Measurements from ENCODE around the gene COX10. TPM values are rescaled to one million over a fixed set of nuclear protein-coding genes. Genes with fewer than 3 reads are reported as not detected.

Gene COX10
- polyA plus RNA-seq, 1 donor (not counting 4 experiments of a cell fraction or from before 2014, with no cell fraction given): 14.3 TPM

DNA sequence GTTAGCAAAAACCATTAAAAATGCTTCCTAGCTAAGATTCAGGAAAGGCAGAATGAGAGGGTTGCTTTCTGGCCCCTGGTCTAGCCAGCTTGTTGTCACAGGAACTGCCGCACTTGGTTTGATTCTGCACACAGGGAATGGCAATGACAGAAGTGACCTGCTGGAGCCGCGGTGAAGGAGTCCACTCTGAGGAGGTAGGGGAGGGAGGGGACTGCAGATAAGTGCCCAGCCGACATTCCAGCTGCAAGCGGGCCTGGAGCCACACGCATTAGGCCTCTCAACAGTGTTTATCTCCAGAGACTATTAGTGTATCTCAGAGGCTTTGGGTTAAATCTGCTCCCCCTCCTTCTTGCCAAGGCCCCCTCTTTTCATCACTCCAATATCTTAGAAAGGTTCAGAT lies 128.7 kb downstream of the COX10 start:
- Histone ChIP-seq H3K4me1 (ENCODE audit: control insufficient read depth, extremely low read depth, insufficient read depth, low read length) (no peaks in the 10 kb centered on the region), H3K4me3 (ENCODE audit: control insufficient read depth in 2 of 3, extremely low read depth in 1 of 3, insufficient read depth in 2 of 3, low read depth in 1 of 3, low read length in 3 of 3) (no peak overlapping the region), H3K9me3 (ENCODE audit: control insufficient read depth, low read depth, low read length) (no peaks in the 10 kb centered on the region), H3K27me3 (ENCODE audit: control insufficient read depth, extremely low read depth, insufficient read depth, low read length) (no peaks in the 10 kb centered on the region), H3K79me2 (ENCODE audit: control insufficient read depth, insufficient read depth, low read length) (no peaks in the 10 kb centered on the region), H3K9ac (ENCODE audit: control insufficient read depth, extremely low read depth, insufficient read depth, low read length) (no peak overlapping the region), H3K9me1 (ENCODE audit: control insufficient read depth, extremely low read depth, insufficient read depth, low read length) (no peaks in the 10 kb centered on the region), H3K4me2 (ENCODE audit: control insufficient read depth, extremely low read depth, insufficient read depth, low read depth, low read length) (no peak overlapping the region), H3K36me3 (ENCODE audit: control insufficient read depth in 2 of 2, extremely low read depth in 1 of 2, insufficient read depth in 2 of 2, low read length in 2 of 2) (peaks cover 0 to 2% of the 10 kb centered on the region in 2 experiments), H4K20me1 (ENCODE audit: control insufficient read depth, extremely low read depth, insufficient read depth, low read length) (no peaks in the 10 kb centered on the region), H3K27ac (ENCODE audit: control insufficient read depth, insufficient read depth, low read length) (no peak overlapping the region), H2AFZ (ENCODE audit: control insufficient read depth, low read length) (no peak overlapping the region)
- no peak for DNase-seq (ENCODE audit: low read depth, low spot score)
- dilution Hi-C loops (cut with MboI; ENCODE audit: extremely low pct_ligation_motif_present, low sequenced_read_pairs): no loop called here
- FAIRE-seq: no peak
- TF ChIP-seq, protein P1, sequence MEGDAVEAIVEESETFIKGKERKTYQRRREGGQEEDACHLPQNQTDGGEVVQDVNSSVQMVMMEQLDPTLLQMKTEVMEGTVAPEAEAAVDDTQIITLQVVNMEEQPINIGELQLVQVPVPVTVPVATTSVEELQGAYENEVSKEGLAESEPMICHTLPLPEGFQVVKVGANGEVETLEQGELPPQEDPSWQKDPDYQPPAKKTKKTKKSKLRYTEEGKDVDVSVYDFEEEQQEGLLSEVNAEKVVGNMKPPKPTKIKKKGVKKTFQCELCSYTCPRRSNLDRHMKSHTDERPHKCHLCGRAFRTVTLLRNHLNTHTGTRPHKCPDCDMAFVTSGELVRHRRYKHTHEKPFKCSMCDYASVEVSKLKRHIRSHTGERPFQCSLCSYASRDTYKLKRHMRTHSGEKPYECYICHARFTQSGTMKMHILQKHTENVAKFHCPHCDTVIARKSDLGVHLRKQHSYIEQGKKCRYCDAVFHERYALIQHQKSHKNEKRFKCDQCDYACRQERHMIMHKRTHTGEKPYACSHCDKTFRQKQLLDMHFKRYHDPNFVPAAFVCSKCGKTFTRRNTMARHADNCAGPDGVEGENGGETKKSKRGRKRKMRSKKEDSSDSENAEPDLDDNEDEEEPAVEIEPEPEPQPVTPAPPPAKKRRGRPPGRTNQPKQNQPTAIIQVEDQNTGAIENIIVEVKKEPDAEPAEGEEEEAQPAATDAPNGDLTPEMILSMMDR (optimal IDR thresholded peaks at IDR 0.05 in 1 of 3, IDR thresholded peaks at IDR 0.05 in 1 of 3, conservative IDR thresholded peaks at IDR 0.05 in 1 of 3; ENCODE audit: extremely low read depth in 1 of 3, insufficient read depth in 2 of 3, low read length in 3 of 3): no peak
- no peak for TF ChIP-seq EZH2 (IDR thresholded peaks at IDR 0.05; ENCODE audit: low read length)

- no peak for DNase-seq (ENCODE audit: low read depth, low spot score)
- no peak for TF ChIP-seq EZH2 (IDR thresholded peaks at IDR 0.05; ENCODE audit: low read length)
- TF ChIP-seq, protein P1 (optimal IDR thresholded peaks at IDR 0.05 in 1 of 3, IDR thresholded peaks at IDR 0.05 in 1 of 3, conservative IDR thresholded peaks at IDR 0.05 in 1 of 3; ENCODE audit: extremely low read depth in 1 of 3, insufficient read depth in 2 of 3, low read length in 3 of 3): no peak
- no peak overlapping the region for H3K9ac ChIP-seq (ENCODE audit: control insufficient read depth, extremely low read depth, insufficient read depth, low read length)
- H3K27me3 ChIP-seq (ENCODE audit: control insufficient read depth, extremely low read depth, insufficient read depth, low read length): no peaks in the 10 kb centered on the region
- H3K4me3 ChIP-seq (ENCODE audit: control insufficient read depth in 2 of 3, extremely low read depth in 1 of 3, insufficient read depth in 2 of 3, low read depth in 1 of 3, low read length in 3 of 3): no peak overlapping the region
- dilution Hi-C loops (cut with MboI; ENCODE audit: extremely low pct_ligation_motif_present, low sequenced_read_pairs): no loop called here
- H2AFZ ChIP-seq (ENCODE audit: control insufficient read depth, low read length): no peak overlapping the region
- FAIRE-seq: no peak
- H3K4me1 ChIP-seq (ENCODE audit: control insufficient read depth, extremely low read depth, insufficient read depth, low read length): no peaks in the 10 kb centered on the region
- H3K4me2 ChIP-seq (ENCODE audit: control insufficient read depth, extremely low read depth, insufficient read depth, low read depth, low read length): no peak overlapping the region
- no peaks in the 10 kb centered on the region for H3K9me1 ChIP-seq (ENCODE audit: control insufficient read depth, extremely low read depth, insufficient read depth, low read length)
- H3K36me3 ChIP-seq (ENCODE audit: control insufficient read depth in 2 of 2, extremely low read depth in 1 of 2, insufficient read depth in 2 of 2, low read length in 2 of 2): peaks cover 0 to 2% of the 10 kb centered on the region in 2 experiments
- H4K20me1 ChIP-seq (ENCODE audit: control insufficient read depth, extremely low read depth, insufficient read depth, low read length): no peaks in the 10 kb centered on the region
- no peak overlapping the region for H3K27ac ChIP-seq (ENCODE audit: control insufficient read depth, insufficient read depth, low read length)
- no peaks in the 10 kb centered on the region for H3K79me2 ChIP-seq (ENCODE audit: control insufficient read depth, insufficient read depth, low read length)
- no peaks in the 10 kb centered on the region for H3K9me3 ChIP-seq (ENCODE audit: control insufficient read depth, low read depth, low read length)
These were observed 129.3 kb downstream of the COX10 start for GRCh38 chr17:14198575-14198974.

Data from keratinocyte (primary cell).